Stimulated activated CD8-positive, alpha-beta memory T cell treated with anti-CD3 and anti-CD28 coated beads, Interleukin-15, amount 100 ng/mL, for 1 hour (primary cell): ENCODE results near the gene VARS1.
A peak's percentile ranks its signal among the peaks of the same experiment; 100 is the strongest.
"Not testable (repeated sequence)": the region's sequence is repeated elsewhere in the genome, so short reads cannot be mapped to it uniquely, and the experiment has no call there.

Experiments
- DNase-seq: peaks from one replicate; pipeline ENCODE4 v3.0.0-alpha.2; 2020; ENCODE audit warnings: low read depth

The VARS1 gene

GRCh38 chr6:31794294-31794865 lies 1.2 kb downstream of the VARS1 start:
- DNase-seq: no peak

DNA sequence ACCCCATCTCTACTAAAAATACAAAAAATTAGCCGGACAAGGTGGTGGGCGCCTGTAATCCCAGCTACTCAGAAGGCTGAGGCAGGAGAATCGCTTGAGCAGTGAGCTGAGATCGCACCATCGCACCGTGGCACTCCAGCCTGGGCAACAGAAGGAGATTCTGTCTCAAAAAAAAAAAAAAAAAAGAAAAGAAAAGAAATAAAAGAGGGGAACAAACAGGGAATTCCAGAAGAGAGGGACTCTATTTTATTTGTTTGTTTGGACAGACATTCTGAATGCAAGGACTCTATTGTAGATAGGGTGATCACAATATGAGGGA lies 1.7 kb downstream of the VARS1 start:
- DNase-seq: not testable (repeated sequence)

DNA sequence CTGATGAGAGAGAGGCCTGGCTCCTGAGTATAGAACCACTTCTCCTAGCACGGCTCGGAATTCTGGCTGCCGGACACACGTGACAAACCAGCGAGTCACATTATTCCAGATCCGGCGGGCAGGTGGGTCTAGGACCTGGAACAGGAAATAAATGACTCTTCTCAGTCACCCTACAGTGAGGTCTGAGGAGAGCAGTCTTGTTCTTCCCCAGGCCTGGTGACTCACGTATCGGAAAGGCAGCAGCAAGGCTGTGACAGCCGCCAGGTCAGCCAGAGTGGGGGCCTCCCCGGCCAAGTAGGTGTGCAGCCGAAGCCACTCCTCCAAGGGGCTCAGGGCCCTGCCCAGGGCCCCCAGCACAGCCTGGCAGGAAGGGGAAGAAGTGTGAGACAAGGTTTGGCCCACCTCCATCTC lies 2.8 kb downstream of the VARS1 start:
- DNase-seq: no peak

- DNase-seq: no peak
Measured at GRCh38 chr6:31792090-31792374, 3.5 kb downstream of the VARS1 start.

DNA sequence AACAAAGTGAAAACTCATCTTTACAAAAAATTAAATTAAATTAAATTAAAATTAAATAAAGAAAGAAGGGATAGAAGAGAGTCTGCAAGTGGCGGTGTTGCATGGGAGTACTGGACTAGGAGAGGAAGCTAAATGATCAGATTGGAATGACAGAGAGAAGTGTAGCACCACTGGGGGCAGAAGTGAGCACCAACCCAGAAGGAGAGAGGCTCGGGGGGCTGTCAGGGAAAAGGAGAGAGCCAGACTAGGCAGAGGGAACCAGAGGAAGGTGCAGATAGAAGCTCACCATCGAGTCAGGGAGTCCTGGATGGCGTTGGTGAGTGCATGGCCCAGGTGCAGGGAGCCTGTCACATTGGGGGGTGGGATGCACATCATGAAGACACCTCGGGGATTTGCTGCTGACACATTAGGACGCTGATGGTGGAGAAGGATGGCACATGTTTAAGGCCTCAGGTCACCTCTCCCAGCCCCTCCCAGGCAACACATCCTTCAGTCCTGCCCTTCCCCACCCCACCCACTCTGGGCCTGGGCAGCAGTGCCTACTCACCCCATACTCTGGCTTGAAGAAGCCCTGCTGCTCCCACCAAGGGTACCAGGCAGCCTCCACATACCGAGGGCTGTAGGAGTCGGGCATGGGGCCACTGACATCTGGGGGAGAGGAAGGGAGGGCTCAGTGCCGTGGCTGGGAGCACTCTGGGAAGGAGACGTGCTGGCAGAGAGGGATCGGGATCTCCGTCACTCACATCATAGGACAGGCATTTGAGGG lies 4.0 kb downstream of the VARS1 start:
- DNase-seq: no peak

- no peak for DNase-seq
Measured at GRCh38 chr6:31785475-31785874, 10.1 kb downstream of the VARS1 start.

DNA sequence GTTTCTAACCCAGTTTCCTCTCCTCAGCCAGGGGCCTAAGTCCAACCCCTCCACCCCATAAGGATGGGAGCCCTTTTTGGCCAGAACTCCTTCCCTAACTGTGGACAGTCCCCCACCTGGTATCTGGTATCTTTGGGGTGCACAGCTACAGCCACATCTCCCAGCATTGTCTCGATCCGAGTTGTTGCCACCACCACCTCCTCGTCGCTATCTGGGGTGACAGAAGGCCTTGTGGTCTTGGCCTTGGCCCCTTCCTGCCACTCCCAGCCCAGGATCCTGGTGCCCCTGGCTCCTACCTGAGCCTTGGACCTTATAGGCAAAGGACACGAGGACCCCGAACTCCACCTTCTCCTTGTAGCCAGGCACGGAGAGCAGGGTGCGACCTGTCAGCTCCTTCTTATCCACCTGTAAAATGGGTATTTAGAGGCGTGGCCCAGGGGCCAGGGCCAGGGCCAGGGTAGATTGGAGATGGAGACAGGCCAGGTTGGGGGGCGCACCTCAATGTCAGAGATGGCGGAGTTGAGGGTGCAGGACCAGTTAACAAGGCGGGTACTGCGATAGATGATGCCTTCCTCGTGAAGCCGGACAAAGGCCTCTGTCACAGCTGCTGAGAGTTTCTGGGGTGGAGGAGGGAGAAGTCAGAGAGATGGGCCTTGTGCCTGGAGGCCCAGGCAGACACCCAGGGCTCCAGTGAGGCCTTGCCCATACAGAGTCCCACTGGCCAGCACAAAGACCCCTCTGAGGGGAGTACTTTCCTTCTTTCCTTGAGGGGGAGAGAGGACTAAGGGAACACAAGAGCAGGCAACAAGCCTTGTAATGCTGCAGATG lies 11.2 kb downstream of the VARS1 start:
- DNase-seq: no peak

DNA sequence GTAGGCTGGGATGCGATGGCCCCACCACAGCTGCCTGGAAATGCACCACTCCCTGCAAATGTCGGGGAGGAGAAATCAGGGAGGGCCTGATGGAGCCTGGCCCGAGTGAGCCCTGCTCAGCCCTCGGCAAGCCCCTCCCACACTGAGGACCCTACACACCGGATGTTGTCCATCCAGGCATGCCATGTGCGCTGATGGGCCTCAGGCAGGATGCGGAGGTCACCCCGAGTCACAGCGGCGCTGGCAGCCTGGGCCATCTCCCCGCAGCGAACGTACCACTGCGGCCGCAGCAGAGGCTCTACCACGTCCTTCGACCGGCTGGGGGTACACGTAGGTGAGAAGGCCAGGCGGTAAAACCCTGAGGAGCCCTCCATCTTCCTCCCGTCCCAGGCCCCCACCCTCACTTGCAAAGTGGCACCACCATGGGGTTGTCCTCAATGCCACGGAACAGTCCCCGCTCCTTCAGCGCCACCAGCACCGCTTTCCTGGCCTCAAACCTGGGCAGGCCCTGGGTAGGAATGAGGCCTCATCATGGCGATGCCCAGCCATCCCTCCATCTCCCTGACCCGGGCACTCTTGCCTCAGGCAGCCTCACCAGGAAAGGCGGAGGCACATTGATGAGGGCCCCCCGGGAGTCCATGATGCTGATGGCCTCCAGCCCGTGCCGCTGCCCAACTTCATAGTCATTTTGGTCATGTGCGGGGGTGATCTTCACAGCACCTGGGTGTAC lies 13.3 kb downstream of the VARS1 start:
- no peak for DNase-seq

DNA sequence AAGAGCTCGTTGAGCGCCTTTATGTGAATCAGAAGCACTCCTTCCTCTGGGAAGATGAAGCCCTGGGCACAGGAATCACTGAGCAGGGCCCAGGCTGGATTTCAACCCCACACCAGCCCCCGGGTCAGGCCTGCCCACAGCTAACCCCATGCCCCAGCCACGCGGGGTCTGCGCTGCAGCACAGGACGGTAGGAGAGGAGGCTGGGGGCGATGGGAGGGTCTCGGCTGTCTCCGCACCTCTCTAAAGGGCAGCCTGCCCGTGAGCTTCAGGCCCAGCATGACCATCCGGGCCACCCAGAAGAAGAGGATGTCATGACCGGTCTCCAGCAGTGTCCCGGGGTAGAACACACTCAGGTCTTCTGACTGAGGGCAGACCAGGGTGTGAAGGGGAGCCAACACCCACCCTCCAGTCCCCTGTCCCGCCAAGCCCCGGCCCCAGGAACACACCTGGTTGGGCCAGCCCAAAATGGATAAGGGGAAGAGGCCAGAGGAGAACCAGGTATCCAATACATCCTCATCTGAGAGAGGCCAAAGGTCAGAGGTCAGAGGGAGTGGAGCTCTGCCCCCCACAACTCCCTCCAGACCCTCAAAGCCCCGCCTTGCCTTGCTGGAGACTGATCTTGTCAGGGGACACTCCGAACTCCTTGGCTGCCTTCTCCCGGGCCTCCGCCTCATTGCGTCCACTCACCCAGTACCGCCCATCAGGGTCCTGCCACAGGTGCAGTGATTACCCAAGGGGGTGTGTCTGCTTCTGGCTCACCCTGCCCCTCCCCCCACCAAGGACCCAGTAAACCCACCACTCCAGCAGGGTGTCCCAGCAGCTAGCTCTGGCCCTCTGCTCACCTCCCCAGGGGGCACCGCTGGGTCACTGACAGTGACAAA lies 14.1 kb downstream of the VARS1 start:
- no peak for DNase-seq

DNA sequence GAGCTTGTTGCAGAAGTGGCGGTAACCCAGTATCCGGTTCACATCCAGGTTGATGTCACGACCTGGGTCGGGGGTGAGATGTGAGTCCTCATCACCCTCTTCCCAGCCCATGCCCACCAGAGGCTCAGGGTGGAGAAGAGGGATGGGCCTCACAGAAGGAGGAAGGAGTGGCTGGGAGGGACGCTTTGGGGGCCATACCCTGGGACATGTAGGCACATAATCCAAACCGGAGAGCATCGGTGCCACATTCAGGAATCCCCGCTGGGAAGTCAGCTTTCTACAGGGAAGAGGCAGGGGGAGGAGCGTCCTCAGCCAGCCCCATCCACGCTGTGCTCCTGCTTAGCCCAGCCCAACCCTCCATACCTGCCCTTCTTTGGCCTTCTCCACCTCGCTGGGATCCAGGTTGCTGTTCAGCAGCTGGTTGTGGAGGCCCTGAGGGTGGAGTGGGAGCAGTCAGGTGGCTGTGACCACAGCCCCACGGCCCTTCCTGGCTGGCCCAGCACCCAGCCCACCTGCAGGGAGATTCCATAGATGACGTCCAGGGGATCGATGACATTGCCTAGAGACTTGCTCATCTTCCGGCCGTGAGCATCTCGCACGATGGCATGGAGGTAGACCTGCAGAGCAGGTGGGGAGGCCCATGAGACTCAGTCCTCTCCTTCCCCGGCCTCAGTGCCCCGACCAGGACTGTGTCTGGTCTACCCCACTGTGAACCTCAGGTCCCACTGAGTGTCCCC lies 14.9 kb downstream of the VARS1 start:
- no peak for DNase-seq

DNA sequence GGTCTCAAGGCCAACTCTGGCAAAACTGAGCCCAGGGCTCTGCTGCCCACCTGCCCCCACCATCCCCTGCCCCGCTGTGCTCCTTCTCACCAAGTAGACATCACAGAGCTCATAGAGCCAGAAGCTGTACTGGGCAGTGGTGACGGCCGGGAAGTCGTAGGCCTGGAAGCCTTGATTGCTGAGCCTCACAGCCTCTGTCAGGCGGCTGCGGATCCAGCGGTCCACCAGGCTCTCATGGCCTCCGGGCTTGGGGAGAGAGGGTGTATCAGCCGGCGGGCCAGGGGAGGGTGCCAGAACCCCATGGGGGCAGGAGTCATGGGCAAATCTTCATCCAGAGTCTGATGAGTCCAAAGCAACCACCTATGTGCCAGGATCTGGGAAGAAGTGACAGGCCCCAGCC lies 15.6 kb downstream of the VARS1 start:
- no peak for DNase-seq

GRCh38 chr6:31778999-31779885 lies 16.3 kb downstream of the VARS1 start:
- no peak for DNase-seq

DNA sequence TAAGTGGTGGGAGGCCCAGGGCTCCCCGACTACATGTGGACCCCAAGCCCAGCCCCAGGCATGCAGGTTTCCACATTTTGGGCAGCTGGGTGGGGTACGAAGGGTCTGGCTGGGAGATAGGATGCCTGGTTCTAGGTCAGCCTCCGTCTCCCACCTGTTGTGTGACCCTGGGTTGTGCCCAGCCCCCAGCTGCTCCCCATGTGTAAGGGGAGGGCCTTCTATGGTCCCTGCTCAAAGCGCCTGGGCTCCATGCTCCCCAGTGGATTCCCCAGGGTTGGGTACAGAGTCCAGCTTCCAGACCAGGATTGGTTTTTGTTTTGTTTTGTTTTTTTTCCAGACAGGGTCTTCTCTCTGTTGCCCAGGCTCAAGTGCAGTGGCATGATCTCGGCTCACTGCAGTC lies 17.4 kb downstream of the VARS1 start:
- no peak for DNase-seq

DNA sequence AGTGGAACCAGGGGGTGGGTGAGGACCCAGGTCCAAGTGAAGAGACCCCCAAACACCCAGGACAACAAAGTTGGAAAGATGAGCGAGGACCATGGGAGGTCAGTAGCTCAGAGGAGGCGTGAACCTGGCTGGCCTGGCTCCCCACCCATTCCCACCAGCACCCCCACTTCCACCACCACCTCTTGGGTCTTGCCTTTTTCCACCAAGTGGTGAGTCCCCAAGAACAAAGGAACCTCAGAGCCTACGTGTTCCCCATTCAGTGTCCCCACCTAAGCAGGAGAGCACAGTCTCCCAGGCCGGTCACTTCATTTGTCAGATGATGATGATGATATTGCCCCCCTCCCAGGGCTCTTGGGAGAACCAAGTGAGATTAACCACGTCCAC lies 17.9 kb downstream of the VARS1 start:
- no peak for DNase-seq

GRCh38 chr6:31776989-31777666 lies 18.4 kb downstream of the VARS1 start, which contains the start of gene VWA7:
Gene VWA7, minus strand, starts transcription at chr6:31777328. Its CDS starts 549 bp downstream, at chr6:31776779.
- DNase-seq: peak; percentile 36

GRCh38 chr6:31776485-31776988 lies 19.0 kb downstream of the VARS1 start:
- no peak for DNase-seq

DNA sequence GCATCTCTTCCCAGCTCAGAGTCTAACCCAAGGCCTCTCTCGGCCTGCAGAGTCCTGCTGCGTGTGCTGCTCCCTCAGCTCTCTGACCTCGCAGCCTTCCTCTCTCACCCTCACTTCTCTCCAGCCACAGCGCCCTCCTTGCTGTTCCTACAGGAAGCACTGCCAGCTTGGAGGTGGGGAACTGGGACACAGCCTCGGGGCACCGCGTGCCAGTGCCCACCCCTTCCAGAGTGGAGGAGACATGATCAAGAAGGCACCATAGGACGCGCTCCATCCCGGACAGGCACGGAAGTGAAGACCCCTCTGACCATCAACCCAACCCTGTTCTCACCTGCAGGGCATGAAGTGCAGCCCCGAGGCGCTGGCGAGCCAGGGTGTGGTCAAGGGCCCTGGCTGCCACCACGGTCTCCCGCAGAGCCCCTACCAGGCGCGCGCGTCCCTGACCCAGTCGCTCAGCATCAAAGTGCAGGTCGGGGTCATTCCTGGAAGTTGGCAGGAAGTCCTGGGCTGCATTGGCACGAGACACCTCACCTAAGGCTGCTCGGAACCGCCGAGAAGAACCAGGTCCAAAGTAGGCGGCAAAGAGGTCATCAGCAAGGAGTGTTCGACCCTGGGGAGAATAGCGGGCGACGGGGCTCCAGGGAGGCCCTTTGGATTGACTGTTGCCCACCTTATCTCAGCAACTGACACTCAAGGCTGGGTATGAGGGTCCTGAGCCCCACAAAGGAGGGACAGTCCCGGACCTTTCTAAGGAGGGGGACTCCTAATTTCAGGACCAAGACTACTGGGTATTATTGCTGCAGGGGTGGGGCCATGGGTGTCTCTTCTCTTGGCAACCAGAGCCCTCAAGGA lies 19.7 kb downstream of the VARS1 start:
- no peak for DNase-seq

- no peak for DNase-seq
Measured at GRCh38 chr6:31775184-31775583, 20.4 kb downstream of the VARS1 start.
